ENCODE measurements around the gene ZNF219. TPM values are rescaled to one million over a fixed set of nuclear protein-coding genes. Genes with fewer than 3 reads are reported as not detected.

The ZNF219 gene
- total RNA-seq, 1 experiment from 2014 or later, result 19.9 TPM

DNA sequence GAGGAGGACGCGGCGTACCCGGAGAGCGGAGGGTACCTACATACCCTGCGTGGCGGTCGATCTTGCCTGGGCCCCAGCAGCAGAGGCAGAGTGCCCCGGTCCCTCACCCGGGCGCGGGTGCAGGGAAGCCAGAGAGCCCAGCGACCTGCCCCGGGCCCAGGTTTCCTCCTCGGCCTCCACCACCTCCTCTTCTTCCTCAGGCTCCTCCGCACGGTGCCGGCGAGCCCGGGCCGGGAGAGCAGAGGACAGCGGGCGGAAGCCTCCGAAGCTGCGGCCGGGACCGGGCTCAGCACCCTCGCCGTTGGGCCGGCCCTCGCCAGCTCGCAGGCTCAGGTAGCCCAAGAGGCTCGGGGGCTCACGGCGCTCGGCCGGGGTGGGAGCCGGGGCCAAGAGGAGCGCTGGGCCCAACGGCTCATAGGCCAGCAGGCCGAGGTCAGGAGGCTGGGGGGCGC lies 6.6 kb downstream of the ZNF219 start:
- H3K36me3 ChIP-seq (ENCODE audit: control insufficient read depth, insufficient read depth, low read length), result no peaks in the 10 kb centered on the region
- no peaks in the 10 kb centered on the region for H3K27me3 ChIP-seq (ENCODE audit: control insufficient read depth, insufficient read depth, low read length)
- no peak overlapping the region for H3K27ac ChIP-seq (ENCODE audit: low read length)
- no TSS peak for BruUV-seq (replicated peaks)
- intact Hi-C loops (cut with micrococcal nuclease; ENCODE audit: unreplicated experiment) (loop anchor here (1.0 kb wide), 1 partner anchor 24 kb away; no protein-coding TSS in a partner anchor), in situ Hi-C loops (cut with HindIII; ENCODE audit: low pct_unique_long_range_greater_than_20kb, low sequenced_read_pairs) (no loop called here)
- POLR2A ChIA-PET, result no interaction called here
- no peak for ATAC-seq
- TF ChIP-seq, protein P1, sequence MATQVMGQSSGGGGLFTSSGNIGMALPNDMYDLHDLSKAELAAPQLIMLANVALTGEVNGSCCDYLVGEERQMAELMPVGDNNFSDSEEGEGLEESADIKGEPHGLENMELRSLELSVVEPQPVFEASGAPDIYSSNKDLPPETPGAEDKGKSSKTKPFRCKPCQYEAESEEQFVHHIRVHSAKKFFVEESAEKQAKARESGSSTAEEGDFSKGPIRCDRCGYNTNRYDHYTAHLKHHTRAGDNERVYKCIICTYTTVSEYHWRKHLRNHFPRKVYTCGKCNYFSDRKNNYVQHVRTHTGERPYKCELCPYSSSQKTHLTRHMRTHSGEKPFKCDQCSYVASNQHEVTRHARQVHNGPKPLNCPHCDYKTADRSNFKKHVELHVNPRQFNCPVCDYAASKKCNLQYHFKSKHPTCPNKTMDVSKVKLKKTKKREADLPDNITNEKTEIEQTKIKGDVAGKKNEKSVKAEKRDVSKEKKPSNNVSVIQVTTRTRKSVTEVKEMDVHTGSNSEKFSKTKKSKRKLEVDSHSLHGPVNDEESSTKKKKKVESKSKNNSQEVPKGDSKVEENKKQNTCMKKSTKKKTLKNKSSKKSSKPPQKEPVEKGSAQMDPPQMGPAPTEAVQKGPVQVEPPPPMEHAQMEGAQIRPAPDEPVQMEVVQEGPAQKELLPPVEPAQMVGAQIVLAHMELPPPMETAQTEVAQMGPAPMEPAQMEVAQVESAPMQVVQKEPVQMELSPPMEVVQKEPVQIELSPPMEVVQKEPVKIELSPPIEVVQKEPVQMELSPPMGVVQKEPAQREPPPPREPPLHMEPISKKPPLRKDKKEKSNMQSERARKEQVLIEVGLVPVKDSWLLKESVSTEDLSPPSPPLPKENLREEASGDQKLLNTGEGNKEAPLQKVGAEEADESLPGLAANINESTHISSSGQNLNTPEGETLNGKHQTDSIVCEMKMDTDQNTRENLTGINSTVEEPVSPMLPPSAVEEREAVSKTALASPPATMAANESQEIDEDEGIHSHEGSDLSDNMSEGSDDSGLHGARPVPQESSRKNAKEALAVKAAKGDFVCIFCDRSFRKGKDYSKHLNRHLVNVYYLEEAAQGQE (IDR thresholded peaks at IDR 0.05; ENCODE audit: insufficient read depth in 1 of 2, low read depth in 2 of 2, low read length in 1 of 2), result no peak
- TF ChIP-seq, protein P2, sequence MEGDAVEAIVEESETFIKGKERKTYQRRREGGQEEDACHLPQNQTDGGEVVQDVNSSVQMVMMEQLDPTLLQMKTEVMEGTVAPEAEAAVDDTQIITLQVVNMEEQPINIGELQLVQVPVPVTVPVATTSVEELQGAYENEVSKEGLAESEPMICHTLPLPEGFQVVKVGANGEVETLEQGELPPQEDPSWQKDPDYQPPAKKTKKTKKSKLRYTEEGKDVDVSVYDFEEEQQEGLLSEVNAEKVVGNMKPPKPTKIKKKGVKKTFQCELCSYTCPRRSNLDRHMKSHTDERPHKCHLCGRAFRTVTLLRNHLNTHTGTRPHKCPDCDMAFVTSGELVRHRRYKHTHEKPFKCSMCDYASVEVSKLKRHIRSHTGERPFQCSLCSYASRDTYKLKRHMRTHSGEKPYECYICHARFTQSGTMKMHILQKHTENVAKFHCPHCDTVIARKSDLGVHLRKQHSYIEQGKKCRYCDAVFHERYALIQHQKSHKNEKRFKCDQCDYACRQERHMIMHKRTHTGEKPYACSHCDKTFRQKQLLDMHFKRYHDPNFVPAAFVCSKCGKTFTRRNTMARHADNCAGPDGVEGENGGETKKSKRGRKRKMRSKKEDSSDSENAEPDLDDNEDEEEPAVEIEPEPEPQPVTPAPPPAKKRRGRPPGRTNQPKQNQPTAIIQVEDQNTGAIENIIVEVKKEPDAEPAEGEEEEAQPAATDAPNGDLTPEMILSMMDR (IDR thresholded peaks at IDR 0.05), result no peak
- TF ChIP-seq SIN3A (IDR thresholded peaks at IDR 0.05; ENCODE audit: borderline replicate concordance, insufficient read depth, low read depth, low read length), result no peak
- no peak for TF ChIP-seq TCF7L2 (IDR thresholded peaks at IDR 0.05; ENCODE audit: low read depth, low read length)
- no peak for TF ChIP-seq POLR2AphosphoS5 (IDR thresholded peaks at IDR 0.05; ENCODE audit: low read depth, low read length)
- H3K4me1 ChIP-seq (ENCODE audit: control insufficient read depth, insufficient read depth, low read length), result peaks cover 4% of the 10 kb centered on the region; the same call in 1 of the 2 replicates
- DNase-seq (ENCODE audit: low read depth, low spot score), result no peak
- CTCF ChIA-PET, result interaction anchor here (0.9 to 2.9 kb wide), 5 partner anchors 11 to 77 kb away, joined by 3 to 18 read pairs (median 5); partner anchors contain the start of gene ARHGEF40
- no peak overlapping the region for H3K4me3 ChIP-seq (ENCODE audit: low read depth in 2 of 2, low read length in 2 of 2)
- no peaks in the 10 kb centered on the region for H3K9me3 ChIP-seq (ENCODE audit: control insufficient read depth, insufficient read depth, low read depth, low read length)

DNA sequence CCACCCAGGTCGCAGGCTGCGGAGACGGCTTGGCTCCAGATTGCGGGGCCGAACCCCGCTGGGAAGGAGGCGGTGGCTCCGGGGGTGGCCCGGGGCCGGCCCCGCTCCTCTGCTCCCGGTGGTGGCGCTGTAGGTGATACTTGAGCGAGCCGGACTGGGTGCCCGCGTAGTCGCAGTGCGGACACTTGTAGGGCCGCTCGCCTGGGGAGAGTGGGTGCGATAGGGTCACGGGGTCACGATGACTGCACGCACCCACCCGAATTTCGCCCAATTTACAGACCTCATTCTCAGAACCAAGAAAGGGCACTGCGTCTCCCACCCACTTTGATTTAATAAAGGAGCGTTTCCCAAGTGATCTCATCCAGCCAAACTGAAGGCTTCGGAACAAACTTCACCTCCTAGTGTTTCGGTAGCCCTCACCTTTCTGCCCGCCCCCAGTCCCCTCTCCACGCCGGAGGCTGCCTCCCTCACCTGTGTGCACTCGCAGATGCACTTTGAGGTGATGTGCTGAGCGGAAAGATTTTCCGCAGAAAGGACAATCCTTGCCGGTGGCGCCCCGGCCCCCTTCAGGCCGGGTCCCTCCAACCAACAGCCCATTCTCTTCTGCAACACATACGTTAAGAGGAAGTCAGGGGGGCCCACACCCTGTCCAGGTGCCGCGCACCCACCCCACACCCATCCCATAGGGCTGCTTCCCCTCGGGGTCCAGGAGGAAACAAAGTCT lies 7.4 kb downstream of the ZNF219 start:
- ChIA-PET POLR2A (no interaction called here), CTCF (interaction anchor here (0.8 to 2.9 kb wide), 5 partner anchors 14 to 77 kb away, joined by 3 to 18 read pairs (median 6); partner anchors contain the start of gene ARHGEF40)
- Histone ChIP-seq H3K36me3 (ENCODE audit: control insufficient read depth, insufficient read depth, low read length) (no peaks in the 10 kb centered on the region), H3K4me3 (ENCODE audit: low read depth in 2 of 2, low read length in 2 of 2) (no peak overlapping the region), H3K9me3 (ENCODE audit: control insufficient read depth, insufficient read depth, low read depth, low read length) (no peaks in the 10 kb centered on the region), H3K27ac (ENCODE audit: low read length) (no peak overlapping the region), H3K4me1 (ENCODE audit: control insufficient read depth, insufficient read depth, low read length) (no peaks in the 10 kb centered on the region; the same call in 1 of the 2 replicates), H3K27me3 (ENCODE audit: control insufficient read depth, insufficient read depth, low read length) (no peaks in the 10 kb centered on the region)
- no TSS peak for BruUV-seq (replicated peaks)
- ATAC-seq (no peak), DNase-seq (ENCODE audit: low read depth, low spot score) (no peak)
- no peak for TF ChIP-seq TCF7L2 (IDR thresholded peaks at IDR 0.05; ENCODE audit: low read depth, low read length)
- TF ChIP-seq SIN3A (IDR thresholded peaks at IDR 0.05; ENCODE audit: borderline replicate concordance, insufficient read depth, low read depth, low read length), result no peak
- TF ChIP-seq, protein P1 (IDR thresholded peaks at IDR 0.05; ENCODE audit: insufficient read depth in 1 of 2, low read depth in 2 of 2, low read length in 1 of 2), result no peak
- TF ChIP-seq, protein P2 (IDR thresholded peaks at IDR 0.05), result no peak
- no peak for TF ChIP-seq POLR2AphosphoS5 (IDR thresholded peaks at IDR 0.05; ENCODE audit: low read depth, low read length)
- in situ Hi-C loops (cut with HindIII; ENCODE audit: low pct_unique_long_range_greater_than_20kb, low sequenced_read_pairs) (no loop called here), intact Hi-C loops (cut with micrococcal nuclease; ENCODE audit: unreplicated experiment) (no loop called here)

Measured in Panc1 (cell line).